HG03045 (cell line): Measurements from ENCODE around the gene SRPX.

Experiments
- ATAC-seq: cut with Tn5 transposase; IDR thresholded peaks from one replicate; pipeline ENCODE4 v1.9.1; 2021; ENCODE audit warnings: mild to moderate bottlenecking, moderate library complexity; ENCODE audit not compliant: unreplicated experiment

SRPX gene

DNA sequence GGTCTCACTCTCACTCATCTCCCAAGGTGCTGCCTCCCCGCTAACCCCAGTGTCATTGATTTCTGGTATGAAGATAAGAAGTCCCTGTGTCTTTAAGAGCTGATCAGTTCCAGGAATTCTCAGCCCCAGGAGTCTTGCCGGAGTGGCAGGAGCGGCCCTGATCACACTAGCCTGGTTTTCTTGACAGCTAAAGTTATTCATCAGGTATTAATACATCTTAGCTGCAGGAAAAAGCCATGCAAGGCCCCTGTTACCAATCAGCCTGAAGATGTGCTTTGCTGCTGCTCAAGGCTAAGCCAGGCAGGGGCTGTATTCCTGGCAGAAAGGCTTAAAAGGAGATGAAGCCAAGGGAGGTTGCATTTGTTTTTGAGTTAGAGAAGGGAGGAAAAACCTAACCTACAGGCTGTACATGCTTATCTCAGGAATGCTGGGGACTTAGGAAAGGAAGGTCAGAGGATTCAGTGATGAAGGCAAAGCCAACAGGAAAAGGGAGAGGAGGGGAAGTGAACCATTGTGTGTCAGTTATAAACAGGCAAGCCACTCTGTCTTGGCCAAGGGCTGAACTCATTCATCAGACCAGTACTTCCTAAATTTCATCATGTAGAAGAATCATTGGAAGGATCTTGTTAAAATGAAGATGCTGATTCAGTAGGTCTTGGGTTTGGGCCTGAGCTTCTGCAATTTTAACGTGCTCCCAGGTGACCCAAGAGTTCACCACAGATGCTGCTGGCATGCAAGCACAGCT is 8.6 kb downstream of the SRPX start:
- ATAC-seq, result no peak

DNA sequence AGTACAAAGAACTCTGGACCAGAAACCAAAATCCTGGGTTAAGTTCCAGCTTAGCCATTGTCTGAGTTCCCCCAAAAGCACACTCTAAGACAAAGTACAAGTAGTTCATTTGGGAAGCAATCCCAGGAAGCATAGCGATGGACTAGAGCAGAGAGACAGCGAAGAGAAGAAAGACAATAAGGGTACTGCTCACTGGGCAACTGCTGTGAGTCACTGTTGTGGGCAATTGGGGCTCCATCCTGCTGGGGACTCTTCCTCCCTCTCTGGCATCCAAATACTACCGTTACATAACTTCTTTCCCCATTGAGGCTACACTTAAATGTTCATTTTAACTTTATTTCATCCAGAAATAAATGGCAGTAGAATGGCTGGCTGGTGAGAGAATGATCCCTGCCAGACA is 14.1 kb downstream of the SRPX start:
- ATAC-seq, result no peak

DNA sequence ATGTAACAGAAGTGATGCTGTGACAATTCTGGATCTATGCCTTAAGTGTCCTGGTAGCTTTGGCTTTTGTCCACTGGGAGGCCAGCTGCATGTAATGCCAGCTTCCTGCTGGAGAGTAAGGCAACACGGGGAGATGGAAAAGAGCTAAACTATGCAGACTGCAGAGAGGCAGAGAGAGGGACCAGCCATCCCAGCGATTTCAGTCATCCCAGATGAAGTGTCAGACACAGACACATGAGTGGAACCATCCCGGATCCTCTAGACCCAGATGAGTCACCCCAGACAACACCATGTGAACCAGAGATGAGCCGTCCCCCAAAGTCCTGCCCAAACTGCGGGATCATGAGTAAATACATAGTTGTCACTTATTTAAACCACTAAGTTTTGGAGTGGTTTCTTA is 14.6 kb downstream of the SRPX start:
- ATAC-seq, result no peak

DNA sequence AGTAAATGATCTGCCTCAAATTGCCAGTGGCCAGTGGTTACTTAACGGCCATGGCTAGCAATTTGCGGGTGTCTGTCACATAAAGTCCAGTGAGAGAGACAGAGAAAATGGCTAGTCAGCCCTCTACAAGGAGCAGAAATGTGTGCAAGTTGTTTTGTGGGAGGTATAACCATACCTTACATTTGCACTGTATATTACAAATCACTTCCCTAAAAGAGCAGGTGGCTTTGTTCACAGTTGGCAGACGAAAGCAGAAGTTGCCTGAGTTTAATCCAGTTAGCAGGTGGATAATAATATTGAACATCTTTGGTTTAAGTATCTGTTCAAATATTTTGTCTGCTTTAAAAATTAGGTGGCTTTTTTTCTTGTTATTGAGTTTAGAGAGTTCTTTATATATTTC is 15.6 kb downstream of the SRPX start:
- no peak for ATAC-seq

DNA sequence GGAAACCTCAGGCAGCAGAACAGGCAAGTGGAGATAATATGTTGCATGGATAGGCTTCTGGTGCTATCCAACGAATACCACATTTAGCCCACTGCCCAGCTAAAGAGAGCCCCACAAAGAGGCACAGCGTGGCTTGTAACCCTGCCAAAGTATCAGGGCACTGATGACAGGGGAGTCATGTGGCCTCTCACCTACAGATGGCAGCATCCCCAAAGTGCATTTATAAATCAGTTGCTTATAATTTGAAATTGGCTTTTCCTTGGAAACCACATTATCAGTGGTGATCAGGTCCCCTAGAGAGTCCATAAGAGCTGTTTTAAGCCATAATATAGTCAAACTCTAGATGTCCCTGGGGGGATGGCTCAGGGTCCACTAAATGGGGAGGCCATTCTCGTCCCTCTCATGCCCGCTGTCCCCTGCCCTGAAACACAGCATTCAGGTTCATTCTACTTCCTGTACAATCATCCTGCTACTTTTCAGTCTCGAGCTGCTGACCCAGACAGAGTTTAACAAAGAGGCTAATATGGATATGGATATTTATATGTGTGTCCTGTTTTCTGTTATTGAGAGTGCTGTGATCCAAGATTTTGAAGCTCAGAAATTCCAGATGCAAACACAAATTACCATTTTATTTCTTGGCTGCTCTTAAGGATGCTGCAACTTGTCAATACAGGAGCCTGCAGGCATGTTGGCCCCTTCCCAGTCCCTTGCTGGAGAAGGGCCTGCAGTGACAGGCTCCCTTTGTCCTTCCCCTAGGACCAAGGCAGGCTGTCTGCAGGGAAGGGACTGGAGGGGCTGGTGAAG is 28.5 kb downstream of the SRPX start:
- ATAC-seq, result no peak

DNA sequence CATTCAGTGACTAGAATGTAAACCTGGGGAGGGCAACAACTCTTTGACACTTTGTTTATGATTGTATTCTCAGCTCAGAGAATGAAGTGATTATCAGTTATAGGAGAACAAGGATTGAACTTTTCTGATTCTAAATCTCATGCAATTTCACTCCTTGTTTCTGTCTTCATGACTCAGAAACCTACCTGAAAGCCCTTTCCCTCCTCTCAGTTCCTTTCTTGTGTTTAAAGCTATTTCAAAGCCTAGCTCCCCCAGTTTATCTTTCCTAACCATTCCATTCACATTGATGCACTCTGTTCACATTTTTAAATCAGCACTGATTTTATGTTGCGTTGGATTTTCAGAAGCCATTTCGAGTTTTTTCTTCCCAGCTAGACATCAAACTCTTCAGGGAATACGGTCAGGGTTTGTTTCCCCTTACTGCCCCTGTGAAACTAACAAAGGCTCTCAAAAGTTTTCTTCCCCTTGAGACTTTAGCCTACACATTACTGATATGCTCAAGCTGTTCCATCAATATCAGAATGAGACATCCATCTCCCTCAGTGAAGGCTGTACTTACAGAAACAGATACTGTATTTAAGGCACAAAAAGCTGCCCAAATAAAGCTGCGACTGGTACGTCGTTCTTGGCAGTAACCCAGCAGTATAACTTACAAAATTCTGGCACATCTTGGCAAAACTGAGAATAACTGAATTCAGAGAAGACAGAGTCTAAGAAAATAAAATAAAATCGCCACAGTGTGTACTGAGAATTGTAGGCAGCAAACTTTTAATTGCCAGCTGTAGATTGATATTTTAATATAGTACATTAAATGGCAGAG is 31.0 kb downstream of the SRPX start:
- ATAC-seq, result no peak

DNA sequence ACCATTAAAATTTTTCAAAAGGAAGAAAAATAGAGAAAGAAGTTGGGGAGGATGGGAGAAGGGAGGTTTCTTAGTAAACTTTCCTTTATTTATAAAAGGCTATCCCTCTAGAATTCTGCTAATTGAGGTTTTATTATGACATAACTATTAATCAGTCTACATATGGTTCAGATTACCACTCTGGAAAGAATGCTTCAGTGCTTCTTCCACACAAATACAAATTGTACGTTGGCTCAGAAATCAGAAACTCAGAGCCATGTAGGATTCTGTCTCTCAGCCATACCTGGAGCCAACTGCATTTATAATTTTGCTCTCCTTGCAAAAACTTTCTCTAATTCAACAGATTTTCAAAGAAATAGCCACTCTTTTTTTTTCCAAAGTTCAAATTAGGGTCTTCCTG is 37.1 kb downstream of the SRPX start:
- no peak for ATAC-seq

DNA sequence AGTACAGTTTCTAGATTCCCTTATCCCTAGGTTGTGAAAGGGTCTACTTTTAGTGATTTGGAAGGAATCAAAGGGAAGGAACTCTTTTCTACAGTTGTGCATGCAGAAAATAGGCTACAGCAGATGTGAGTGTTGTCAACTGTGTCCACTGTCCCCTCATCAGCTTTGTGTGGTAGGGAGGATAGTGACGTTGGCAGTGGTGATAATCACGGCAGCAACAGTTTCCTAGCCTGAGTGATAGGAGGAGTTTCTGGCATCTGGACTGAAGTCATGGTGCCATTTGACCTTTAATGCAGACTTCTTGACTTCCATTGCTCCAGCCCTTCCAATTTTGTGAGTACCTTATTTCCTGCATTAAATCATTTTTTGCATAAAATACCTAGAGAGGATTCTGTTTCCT is 39.3 kb downstream of the SRPX start:
- ATAC-seq, result no peak

DNA sequence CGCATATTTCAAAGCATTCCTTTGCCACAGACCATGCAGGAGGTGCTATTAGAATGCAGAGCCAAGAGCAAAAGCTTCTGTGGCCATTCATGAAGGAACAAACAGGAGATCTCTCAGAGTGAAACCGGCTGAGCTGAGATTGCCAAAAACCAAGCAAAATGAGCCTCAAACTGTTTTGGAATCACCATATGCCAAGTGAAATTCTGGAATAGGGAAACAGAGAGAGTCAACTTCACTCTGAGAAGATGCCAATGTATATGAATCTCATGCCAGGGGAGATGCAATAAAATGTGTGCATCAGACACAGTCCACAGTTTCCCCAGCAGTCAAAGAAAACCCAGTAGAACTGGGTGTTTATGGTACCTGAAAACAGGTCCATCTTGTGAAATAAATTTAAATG is 42.3 kb downstream of the SRPX start:
- no peak for ATAC-seq

DNA sequence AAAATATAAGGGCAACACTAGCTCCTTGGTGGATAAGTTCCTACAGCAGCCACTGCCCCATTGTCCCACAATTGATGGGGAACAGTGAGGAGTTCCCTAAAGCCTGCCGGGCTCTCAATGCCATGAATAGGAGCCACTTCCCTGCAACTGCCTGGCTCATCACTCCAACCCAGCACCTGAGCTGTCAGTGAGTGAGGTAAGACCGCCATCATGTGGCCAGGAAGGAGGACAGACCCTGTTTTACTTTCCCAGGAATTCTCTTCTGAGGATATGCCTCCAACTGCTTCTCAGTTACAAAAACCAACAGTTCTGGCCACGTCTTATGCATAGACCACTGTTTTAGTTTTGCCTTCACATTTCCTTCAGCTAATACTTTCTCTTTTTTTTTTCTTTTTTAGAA is 45.5 kb downstream of the SRPX start:
- no peak for ATAC-seq

DNA sequence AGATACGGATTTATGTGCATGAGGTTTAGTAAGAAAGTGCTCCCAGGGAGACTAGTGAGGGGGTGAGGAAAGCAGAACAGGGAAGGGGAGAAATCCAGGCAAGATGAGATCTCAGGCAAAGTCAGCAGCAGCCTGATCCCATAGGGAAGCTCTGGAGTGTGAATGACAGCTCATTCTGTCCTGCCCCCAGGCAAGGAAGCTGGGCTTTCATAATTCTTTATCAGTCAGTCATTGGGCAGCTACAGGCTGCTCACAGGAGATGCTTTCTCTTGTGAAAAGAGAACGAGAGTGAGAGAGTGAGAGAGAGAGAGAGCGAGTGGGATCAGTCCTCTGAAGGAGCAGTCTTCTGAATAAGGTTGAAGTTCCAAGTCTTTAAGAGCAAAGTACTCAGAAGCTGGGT is 48.1 kb downstream of the SRPX start:
- ATAC-seq, result no peak

DNA sequence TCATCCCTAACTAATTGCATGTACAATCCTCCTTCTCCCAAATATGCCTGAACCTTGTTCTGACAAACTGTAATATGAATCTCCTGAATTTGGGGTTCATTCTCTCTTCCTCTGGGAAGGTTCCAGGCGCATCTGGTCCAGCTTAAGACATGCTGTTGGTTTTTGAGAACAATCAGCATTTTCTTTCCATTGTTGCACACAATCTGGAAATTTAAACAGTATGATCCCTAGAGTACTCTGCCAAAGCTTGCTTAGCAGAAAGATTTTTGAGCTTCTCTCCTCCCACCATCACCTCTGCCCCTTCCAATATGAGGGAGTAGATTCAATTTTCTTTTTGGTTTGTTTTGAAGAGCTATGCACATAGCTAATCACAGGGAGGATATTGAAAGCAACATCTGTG is 50.1 kb downstream of the SRPX start:
- no peak for ATAC-seq

DNA sequence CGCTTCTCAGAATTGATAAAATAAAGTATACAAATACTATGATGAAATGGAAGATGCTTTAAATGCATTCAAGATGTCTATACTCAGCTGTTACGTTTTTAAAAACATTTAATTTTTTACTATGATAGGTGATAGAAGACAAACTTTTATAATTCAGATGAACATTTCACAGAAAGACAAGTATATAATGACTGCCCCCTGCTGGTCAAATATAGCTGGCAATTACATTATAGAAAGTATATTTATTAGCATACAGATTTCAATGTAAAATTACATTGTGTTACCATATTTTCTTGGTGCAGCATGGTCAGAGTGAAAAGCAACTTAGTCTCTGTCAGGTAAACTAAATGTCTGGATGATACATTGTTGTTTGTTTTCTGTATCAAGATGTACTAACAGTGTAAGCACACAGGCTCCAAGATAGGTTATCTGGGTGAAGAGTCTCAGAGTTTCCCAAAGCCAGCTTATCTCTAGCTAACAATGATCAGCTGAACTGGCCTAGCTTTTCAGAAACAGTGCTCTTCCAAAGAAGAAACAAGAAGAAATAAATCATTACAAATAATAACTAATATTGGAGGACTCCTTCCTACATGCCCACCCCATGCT is 54.1 kb downstream of the SRPX start:
- ATAC-seq, result no peak

DNA sequence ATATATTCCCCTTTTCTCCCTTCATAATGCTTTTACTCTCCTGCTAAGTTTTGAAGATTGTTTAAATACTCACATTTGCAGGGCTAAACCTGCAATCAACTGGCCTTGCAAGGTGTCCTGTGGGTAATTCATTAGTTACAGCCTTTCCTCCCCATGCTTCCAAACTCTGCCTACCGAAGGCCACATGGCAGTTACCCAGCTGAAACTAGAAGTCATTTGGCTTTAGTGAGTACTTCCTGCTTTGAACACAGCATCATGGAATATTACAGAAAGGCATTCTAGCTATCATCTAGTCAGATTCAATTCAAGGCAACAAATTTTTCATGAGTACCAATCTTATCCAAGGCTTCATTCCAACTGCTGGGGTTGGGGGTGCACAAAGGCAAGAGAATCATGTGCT is 55.6 kb downstream of the SRPX start:
- no peak for ATAC-seq

DNA sequence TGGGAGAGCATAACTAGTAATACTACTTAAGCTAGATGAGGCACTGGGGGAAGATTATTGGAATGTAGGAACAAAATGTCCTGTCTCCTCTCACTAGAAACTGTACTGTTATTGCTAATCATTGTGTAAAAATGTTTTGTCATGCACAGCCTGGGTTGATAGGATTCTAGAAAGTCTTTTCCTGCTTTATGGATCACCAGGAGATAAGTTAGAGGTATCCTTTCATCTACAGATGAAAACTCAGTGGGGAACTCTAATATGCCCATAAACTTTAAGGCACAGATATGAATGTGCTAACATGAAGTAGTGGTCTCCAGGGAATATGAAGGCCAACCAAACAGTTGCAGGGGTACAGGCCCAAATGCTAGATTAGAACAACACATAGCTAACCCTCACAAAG is 57.5 kb downstream of the SRPX start:
- no peak for ATAC-seq

DNA sequence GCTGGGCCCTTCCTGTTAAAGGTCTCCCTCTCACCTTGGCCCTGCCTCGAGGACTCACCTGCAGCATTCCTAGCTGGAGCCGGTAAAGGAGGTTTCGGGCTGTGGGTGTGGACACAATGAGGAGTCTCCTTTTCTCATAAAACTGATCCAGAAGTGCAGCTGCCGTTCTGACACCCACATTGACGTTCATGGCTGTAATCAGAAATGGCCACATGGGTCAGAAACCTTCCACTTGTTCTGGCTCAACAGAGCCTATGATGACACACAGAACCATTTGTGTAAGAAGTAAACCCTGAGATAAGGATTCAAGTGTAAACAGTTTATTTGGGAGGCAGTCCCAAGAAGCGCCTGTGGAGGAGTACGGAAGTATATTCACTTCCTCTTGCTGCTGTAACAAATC is 63.8 kb downstream of the SRPX start:
- ATAC-seq, result no peak

DNA sequence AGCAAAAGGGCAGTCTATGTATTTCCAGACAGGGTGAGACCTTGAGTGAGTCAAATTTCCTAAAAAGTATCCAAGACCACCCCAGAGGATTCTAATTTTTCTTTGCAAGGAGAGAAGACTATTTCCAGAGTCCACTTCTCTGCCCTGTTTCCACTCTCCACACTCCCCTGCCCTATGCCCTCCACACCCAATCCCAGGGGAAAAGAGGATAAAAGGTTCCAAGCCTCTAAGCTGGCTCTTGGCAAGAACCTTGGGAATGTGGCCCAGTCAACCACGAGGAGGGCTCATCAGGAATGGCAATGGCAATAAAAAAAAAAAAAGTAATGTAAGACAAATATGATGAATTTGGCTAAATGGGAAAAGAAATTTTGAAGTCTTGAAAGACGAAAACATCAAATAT is 65.9 kb downstream of the SRPX start:
- no peak for ATAC-seq

DNA sequence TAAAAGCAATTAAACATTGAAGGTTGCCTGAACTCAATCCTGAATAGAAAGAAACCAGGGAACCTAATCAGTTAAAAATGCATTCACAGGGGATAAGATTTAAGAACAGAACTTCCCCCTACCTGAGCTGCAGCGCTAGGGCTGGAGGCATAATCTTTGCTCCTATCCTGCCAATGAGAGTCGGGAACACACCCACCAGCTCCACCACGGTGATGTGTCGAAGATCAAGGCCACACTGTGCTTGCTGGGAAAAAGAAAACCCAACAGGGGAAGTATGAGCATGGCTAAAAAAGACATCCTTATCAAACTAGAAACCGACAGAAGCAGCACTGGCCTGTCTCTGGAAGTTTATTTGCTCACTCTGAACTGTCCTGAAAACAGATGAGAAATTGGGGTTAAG is 66.3 kb downstream of the SRPX start:
- no peak for ATAC-seq

DNA sequence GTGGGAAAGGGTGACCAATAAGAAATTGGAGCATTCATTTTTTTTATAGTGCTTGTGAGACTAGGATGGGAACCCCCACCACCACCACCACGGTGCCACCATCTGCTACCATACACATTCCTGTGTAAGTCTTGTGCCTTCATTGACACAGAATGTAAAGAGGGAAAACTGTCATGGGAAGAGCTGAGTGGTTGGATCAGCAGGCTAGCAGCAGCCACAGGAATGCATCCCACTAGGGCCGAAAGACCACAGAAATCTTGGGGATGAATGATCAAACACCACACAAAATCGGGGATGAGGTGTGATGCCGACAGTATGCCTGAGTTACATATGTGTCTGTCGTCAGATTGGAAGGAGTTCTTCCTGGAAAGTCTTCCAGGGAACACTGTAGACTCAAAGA is 69.2 kb downstream of the SRPX start:
- ATAC-seq, result no peak

DNA sequence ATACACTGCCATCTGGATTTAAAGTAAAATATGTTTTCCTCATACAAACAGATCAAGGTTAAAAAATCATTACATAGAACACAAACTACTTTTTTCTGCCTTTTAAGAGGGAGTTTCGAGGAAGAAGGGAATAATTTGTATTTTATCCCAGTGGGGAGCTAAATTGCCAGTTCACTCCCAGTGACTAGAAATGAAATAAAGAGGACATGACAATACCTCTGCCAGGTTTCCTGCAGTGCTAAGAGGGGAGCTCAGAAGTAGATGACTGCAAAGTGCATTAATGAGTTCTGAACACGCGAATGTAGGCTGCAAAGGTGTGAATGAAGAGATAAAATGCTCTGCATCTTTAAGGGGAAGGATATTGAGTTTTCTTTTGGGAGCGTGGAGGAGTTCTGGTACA is 69.7 kb downstream of the SRPX start:
- no peak for ATAC-seq

DNA sequence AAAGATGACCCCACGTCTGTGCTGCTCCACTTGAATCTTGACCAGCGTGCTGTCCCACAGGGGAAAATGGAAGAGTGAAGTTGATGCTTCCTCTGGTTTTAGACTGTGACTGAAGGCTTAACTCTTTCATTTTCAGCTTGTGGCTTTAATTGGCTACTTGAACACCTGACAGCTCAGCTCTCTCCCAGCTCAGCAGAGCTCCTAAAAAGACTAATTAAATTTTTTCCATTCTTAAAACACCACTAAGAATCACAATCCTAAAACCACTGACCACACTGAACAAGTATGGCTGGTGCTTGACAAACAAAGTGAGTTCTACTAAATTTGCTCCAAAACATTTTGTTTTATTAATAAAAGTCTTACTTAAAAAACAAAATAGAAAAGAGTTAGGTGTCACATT is 71.7 kb downstream of the SRPX start:
- ATAC-seq, result no peak
